ENCODE measurements around the gene DSCAML1. TPM values are rescaled to one million over a fixed set of nuclear protein-coding genes. Genes with fewer than 3 reads are reported as not detected.

The DSCAML1 gene
- total and polyA plus RNA-seq, 8 donors: 0.08 to 2.9 (median 0.45) TPM

- H3K36me3 ChIP-seq: no peaks in the 10 kb centered on the region
- no peaks in the 10 kb centered on the region for H3K9me3 ChIP-seq
- WGBS, 5 donors: 80 to 87% (median 84%) methylated on average over 6 of the region's 6 CpGs
- H3K4me1 ChIP-seq: peaks cover 0 to 21% (median 9%) of the 10 kb centered on the region in 4 donors
- intact Hi-C loops (cut with DNase I; ENCODE audit: low total_unique reads): no loop called here
- no peak overlapping the region for H3K27ac ChIP-seq
- DNase-seq: no peak
- no peak for TF ChIP-seq EP300 (IDR thresholded peaks at IDR 0.05)
- TF ChIP-seq POLR2AphosphoS5 (IDR thresholded peaks at IDR 0.05): no peak
- no peak for TF ChIP-seq POLR2A (IDR thresholded peaks at IDR 0.05)
- no peak for TF ChIP-seq CTCF (IDR thresholded peaks at IDR 0.05)
- no peak overlapping the region for H3K4me3 ChIP-seq
- H3K27me3 ChIP-seq: no peaks in the 10 kb centered on the region
These were observed 128.7 kb downstream of the DSCAML1 start for GRCh38 chr11:117668321-117668751.

GRCh38 chr11:117664897-117665296, 132.1 kb downstream of the DSCAML1 start:
- peaks cover 0 to 5% (median 0%) of the 10 kb centered on the region in 3 donors for H3K27me3 ChIP-seq
- intact Hi-C loops (cut with DNase I; ENCODE audit: low total_unique reads): no loop called here
- no peak overlapping the region for H3K27ac ChIP-seq
- DNase-seq: no peak
- peaks cover 0 to 21% (median 13%) of the 10 kb centered on the region in 4 donors for H3K4me1 ChIP-seq
- H3K36me3 ChIP-seq: no peaks in the 10 kb centered on the region
- no peaks in the 10 kb centered on the region for H3K9me3 ChIP-seq
- WGBS, 5 donors: 53 to 61% (median 58%) methylated on average over 8 of the region's 8 CpGs
- TF ChIP-seq POLR2A (IDR thresholded peaks at IDR 0.05) (no peak), POLR2AphosphoS5 (IDR thresholded peaks at IDR 0.05) (no peak), EP300 (IDR thresholded peaks at IDR 0.05) (no peak), CTCF (IDR thresholded peaks at IDR 0.05) (no peak)
- H3K4me3 ChIP-seq: no peak overlapping the region

GRCh38 chr11:117663821-117664220, 133.2 kb downstream of the DSCAML1 start:
- Histone ChIP-seq H3K27me3 (peaks cover 0 to 5% (median 0%) of the 10 kb centered on the region in 3 donors), H3K4me1 (peaks cover 0 to 21% (median 13%) of the 10 kb centered on the region in 4 donors), H3K9me3 (no peaks in the 10 kb centered on the region), H3K27ac (peak overlapping the region in 2 of 5 donors; percentile 11 to 36), H3K4me3 (no peak overlapping the region), H3K36me3 (no peaks in the 10 kb centered on the region)
- no peak for TF ChIP-seq POLR2AphosphoS5 (IDR thresholded peaks at IDR 0.05)
- no peak for TF ChIP-seq EP300 (IDR thresholded peaks at IDR 0.05)
- peak in 1 of 2 donors; percentile 69 for DNase-seq
- WGBS, 5 donors: 18 to 30% (median 24%) methylated on average over 11 of the region's 11 CpGs
- intact Hi-C loops (cut with DNase I; ENCODE audit: low total_unique reads): no loop called here

- Histone ChIP-seq H3K4me3 (no peak overlapping the region), H3K36me3 (no peaks in the 10 kb centered on the region), H3K27ac (peak overlapping the region in 2 of 5 donors; percentile 11 to 36), H3K27me3 (peaks cover 0 to 5% (median 0%) of the 10 kb centered on the region in 3 donors), H3K9me3 (no peaks in the 10 kb centered on the region), H3K4me1 (peaks cover 0 to 21% (median 13%) of the 10 kb centered on the region in 4 donors)
- intact Hi-C loops (cut with DNase I; ENCODE audit: low total_unique reads): no loop called here
- TF ChIP-seq POLR2A (IDR thresholded peaks at IDR 0.05): no peak
- no peak for TF ChIP-seq CTCF (IDR thresholded peaks at IDR 0.05)
- no peak for TF ChIP-seq EP300 (IDR thresholded peaks at IDR 0.05)
- TF ChIP-seq POLR2AphosphoS5 (IDR thresholded peaks at IDR 0.05): no peak
- 10 to 37% (median 18%) methylated on average over 5 of the region's 5 CpGs for WGBS, 5 donors
- DNase-seq: peak in 1 of 2 donors; percentile 47
These were observed 133.6 kb downstream of the DSCAML1 start for GRCh38 chr11:117663414-117663813.

- intact Hi-C loops (cut with DNase I; ENCODE audit: low total_unique reads): no loop called here
- no peak for DNase-seq
- H3K9me3 ChIP-seq: no peaks in the 10 kb centered on the region
- no peak for TF ChIP-seq POLR2AphosphoS5 (IDR thresholded peaks at IDR 0.05)
- no peak overlapping the region for H3K27ac ChIP-seq
- H3K36me3 ChIP-seq: no peaks in the 10 kb centered on the region
- H3K4me1 ChIP-seq: peaks cover 0 to 21% (median 13%) of the 10 kb centered on the region in 4 donors
- H3K4me3 ChIP-seq: no peak overlapping the region
- 90 to 94% (median 92%) methylated on average over 14 of the region's 14 CpGs for WGBS, 5 donors
- H3K27me3 ChIP-seq: peaks cover 0 to 5% (median 0%) of the 10 kb centered on the region in 3 donors
These were observed 134.2 kb downstream of the DSCAML1 start for GRCh38 chr11:117662671-117663269.
